Thoracic aorta (tissue), 2 donors: ENCODE data around the gene PDE9A. TPM values are rescaled to one million over a fixed set of nuclear protein-coding genes. Genes with fewer than 3 reads are reported as not detected.

Experiments
- ATAC-seq: fragments of 150-250 bp; one replicate; pipeline ENCODE4 v1.8.0; 2017; ENCODE audit warnings: low read depth; ENCODE audit not compliant: insufficient number of reproducible peaks, low FRiP score
- DNase-seq: peaks from one replicate; pipeline ENCODE4 v3.0.0-alpha.2; 2020; ENCODE audit warnings: low spot score
- H3K27ac ChIP-seq, 2 donors: fragments of 200-600 bp; sonication (generic); 1 replicate in 1 of 2; 2 replicates in 1 of 2; pipeline ENCODE4 v1.5.1; 2016; ENCODE audit warnings: mild to moderate bottlenecking in 2 of 2, moderate library complexity in 2 of 2
- H3K27me3 ChIP-seq: fragments of 200-600 bp; sonication (generic); replicated peaks from 2 replicates; pipeline ENCODE4 v1.6.0; 2016; ENCODE audit warnings: mild to moderate bottlenecking; ENCODE audit not compliant: insufficient read depth
- H3K36me3 ChIP-seq: fragments of 200-600 bp; sonication (generic); one replicate; pipeline ENCODE4 v1.5.1; 2016
- H3K4me1 ChIP-seq, 2 donors: fragments of 200-600 bp; sonication (generic); 1 replicate in 1 of 2; 2 replicates in 1 of 2; pipeline versions ENCODE4 v1.5.1 to v1.6.0; 2016; ENCODE audit warnings: low read depth in 2 of 2, mild to moderate bottlenecking in 1 of 2; ENCODE audit not compliant: control insufficient read depth in 1 of 2
- H3K4me3 ChIP-seq: fragments of 200-600 bp; sonication (generic); 2 replicates; pipeline ENCODE4 v1.5.1; 2016; ENCODE audit warnings: mild to moderate bottlenecking
- H3K9me3 ChIP-seq: fragments of 200-600 bp; sonication (generic); 2 replicates; pipeline ENCODE4 v1.5.1; 2016
- total RNA-seq, 2 donors: library from RNA; depleted of rRNA; stranded (reverse); fragments of >200 nt; gene quantifications; one replicate each; pipeline versions ENCODE4 v1.1.0 to v1.2.3, GENCODE V29; 2016
- TF ChIP-seq, protein P1 (sequence below): fragments of 200-600 bp; sonication (generic); IDR thresholded peaks from one replicate; pipeline ENCODE4 v1.5.1; 2019; ENCODE audit warnings: antibody characterized with exemption

PDE9A gene
- total RNA-seq, 2 donors from 2014 or later, result 4.2 to 4.7 TPM

DNA sequence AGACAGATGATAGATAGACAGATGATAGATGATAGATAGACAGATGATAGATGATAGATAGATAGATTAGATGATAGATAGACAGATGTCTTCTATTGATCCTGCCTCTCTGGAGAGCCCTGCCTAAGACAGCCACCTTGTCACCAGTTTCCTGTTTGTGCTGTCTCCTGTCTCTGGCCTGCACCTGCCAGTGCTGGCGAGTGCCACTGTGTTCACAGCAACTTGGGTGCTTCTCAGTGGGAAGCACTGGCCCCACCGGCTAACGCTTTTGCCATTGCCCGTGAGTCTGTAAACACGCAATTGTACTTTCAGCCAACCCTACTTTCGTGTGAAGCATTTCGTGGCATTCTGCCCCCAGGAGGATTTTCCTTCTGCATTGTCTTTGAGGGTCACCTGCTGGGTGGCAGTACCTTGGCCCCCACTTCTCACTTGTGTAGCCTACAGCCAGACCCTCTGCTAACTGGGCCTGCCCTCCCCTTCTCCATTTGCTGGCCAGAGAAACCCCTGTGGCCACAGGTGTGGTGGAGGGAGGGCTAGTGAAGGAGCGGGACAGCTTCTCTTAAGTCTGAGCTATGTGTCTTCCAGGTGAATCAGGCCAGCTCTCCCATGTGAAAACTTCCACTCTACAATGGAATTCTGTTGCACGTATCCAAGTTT, 23.4 kb upstream of the PDE9A start:
- Histone ChIP-seq H3K27ac (no peak overlapping the region), H3K9me3 (no peaks in the 10 kb centered on the region), H3K4me1 (no peaks in the 10 kb centered on the region), H3K36me3 (no peaks in the 10 kb centered on the region), H3K27me3 (no peaks in the 10 kb centered on the region), H3K4me3 (no peak overlapping the region)
- TF ChIP-seq, protein P1, sequence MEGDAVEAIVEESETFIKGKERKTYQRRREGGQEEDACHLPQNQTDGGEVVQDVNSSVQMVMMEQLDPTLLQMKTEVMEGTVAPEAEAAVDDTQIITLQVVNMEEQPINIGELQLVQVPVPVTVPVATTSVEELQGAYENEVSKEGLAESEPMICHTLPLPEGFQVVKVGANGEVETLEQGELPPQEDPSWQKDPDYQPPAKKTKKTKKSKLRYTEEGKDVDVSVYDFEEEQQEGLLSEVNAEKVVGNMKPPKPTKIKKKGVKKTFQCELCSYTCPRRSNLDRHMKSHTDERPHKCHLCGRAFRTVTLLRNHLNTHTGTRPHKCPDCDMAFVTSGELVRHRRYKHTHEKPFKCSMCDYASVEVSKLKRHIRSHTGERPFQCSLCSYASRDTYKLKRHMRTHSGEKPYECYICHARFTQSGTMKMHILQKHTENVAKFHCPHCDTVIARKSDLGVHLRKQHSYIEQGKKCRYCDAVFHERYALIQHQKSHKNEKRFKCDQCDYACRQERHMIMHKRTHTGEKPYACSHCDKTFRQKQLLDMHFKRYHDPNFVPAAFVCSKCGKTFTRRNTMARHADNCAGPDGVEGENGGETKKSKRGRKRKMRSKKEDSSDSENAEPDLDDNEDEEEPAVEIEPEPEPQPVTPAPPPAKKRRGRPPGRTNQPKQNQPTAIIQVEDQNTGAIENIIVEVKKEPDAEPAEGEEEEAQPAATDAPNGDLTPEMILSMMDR, result no peak
- DNase-seq (no peak), ATAC-seq (no peak)

GRCh38 chr21:42630626-42631025, 22.8 kb upstream of the PDE9A start:
- H3K4me1 ChIP-seq, result no peaks in the 10 kb centered on the region
- no peaks in the 10 kb centered on the region for H3K9me3 ChIP-seq
- no peaks in the 10 kb centered on the region for H3K27me3 ChIP-seq
- H3K36me3 ChIP-seq, result no peaks in the 10 kb centered on the region
- ATAC-seq (no peak), DNase-seq (no peak)
- H3K4me3 ChIP-seq, result no peak overlapping the region
- TF ChIP-seq, protein P1, result no peak
- H3K27ac ChIP-seq, result no peak overlapping the region

GRCh38 chr21:42631142-42631541, 22.3 kb upstream of the PDE9A start:
- Histone ChIP-seq H3K9me3 (no peaks in the 10 kb centered on the region), H3K27ac (no peak overlapping the region), H3K4me1 (no peaks in the 10 kb centered on the region), H3K36me3 (no peaks in the 10 kb centered on the region), H3K27me3 (no peaks in the 10 kb centered on the region), H3K4me3 (no peak overlapping the region)
- ATAC-seq (no peak), DNase-seq (no peak)
- TF ChIP-seq, protein P1, result no peak

DNA sequence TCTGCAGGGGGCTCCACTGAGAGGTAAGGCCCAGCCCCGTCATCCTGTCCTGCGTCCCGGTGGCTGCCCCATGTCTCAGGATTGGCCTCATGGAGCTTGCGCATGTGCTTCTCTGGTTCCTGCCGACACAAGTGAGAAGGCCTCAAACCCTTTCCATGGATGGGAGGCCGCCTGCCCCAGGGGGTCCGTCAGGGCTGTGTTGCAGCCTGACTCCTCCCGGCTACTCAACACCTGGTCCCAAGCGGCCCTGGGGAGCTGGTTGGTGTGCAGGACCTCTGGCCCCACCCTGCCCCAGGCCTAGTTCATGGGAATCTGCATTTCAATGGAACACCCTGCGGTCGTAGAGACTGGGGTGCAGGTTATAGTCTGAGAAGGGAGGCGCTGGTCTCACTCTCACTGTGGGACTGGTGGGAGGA, 21.1 kb upstream of the PDE9A start:
- Histone ChIP-seq H3K9me3 (no peaks in the 10 kb centered on the region), H3K4me3 (no peak overlapping the region), H3K36me3 (no peaks in the 10 kb centered on the region), H3K27ac (no peak overlapping the region), H3K27me3 (no peaks in the 10 kb centered on the region), H3K4me1 (no peaks in the 10 kb centered on the region)
- DNase-seq (no peak), ATAC-seq (no peak)
- TF ChIP-seq, protein P1, result no peak

GRCh38 chr21:42632771-42633690, 20.4 kb upstream of the PDE9A start:
- Histone ChIP-seq H3K4me1 (no peaks in the 10 kb centered on the region), H3K27ac (no peak overlapping the region), H3K36me3 (no peaks in the 10 kb centered on the region), H3K27me3 (no peaks in the 10 kb centered on the region), H3K4me3 (no peak overlapping the region), H3K9me3 (no peaks in the 10 kb centered on the region)
- no peak for DNase-seq
- TF ChIP-seq, protein P1, result no peak
- no peak for ATAC-seq
